ENCODE results near the gene ATP6V0E1. TPM values are rescaled to one million over a fixed set of nuclear protein-coding genes. Genes with fewer than 3 reads are reported as not detected.

Gene ATP6V0E1
- total and polyA plus RNA-seq, 2 of the 8 experiments (the other 6 are each of a cell fraction or from before 2014, with no cell fraction given), result 108 to 134 TPM

GRCh38 chr5:172973931-172974330, 9.6 kb upstream of the ATP6V0E1 start (continued):
- no peak for TF ChIP-seq RNF2 (IDR thresholded peaks at IDR 0.05; ENCODE audit: borderline replicate concordance, low read depth, low read length, missing control alignments, poor library complexity, severe bottlenecking)
- TF ChIP-seq CBX5 (IDR thresholded peaks at IDR 0.05; ENCODE audit: low read depth, low read length), result no peak
- TF ChIP-seq TEAD4 (IDR thresholded peaks at IDR 0.05; ENCODE audit: low read depth, low read length), result no peak
- no peak for TF ChIP-seq GABPA (IDR thresholded peaks at IDR 0.05; ENCODE audit: borderline replicate concordance, insufficient read depth, low read length)
- TF ChIP-seq FOSL1 (IDR thresholded peaks at IDR 0.05; ENCODE audit: insufficient read depth, low read depth, low read length), result no peak
- TF ChIP-seq RAD21 (IDR thresholded peaks at IDR 0.05 in 1 of 2, conservative IDR thresholded peaks at IDR 0.05 in 1 of 2; ENCODE audit: low read depth in 2 of 2, low read length in 2 of 2), result no peak
